Measurements from ENCODE around the gene SMG6.

DNA sequence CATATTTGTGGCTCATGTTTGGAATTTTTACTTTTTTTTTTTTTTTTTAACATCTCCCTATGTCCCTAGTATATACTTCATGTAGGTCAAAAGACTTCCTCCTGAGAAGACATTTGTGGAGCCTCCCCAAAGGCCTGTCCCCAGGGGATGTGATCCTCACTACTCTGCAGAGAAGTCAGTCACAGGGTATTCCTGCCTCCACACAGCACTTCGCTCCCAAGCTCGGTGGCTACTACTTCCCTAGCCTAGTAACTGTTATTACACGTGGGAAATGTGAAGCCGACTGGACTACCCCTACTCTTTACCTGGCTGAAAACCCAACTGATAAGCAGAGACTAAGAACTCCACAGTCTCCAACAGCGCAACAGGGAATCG, 131.9 kb downstream of the SMG6 start:
- TF ChIP-seq, protein P1, sequence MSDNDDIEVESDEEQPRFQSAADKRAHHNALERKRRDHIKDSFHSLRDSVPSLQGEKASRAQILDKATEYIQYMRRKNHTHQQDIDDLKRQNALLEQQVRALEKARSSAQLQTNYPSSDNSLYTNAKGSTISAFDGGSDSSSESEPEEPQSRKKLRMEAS (IDR thresholded peaks at IDR 0.05; ENCODE audit: low read depth, low read length), result no peak
- TF ChIP-seq, protein P2, sequence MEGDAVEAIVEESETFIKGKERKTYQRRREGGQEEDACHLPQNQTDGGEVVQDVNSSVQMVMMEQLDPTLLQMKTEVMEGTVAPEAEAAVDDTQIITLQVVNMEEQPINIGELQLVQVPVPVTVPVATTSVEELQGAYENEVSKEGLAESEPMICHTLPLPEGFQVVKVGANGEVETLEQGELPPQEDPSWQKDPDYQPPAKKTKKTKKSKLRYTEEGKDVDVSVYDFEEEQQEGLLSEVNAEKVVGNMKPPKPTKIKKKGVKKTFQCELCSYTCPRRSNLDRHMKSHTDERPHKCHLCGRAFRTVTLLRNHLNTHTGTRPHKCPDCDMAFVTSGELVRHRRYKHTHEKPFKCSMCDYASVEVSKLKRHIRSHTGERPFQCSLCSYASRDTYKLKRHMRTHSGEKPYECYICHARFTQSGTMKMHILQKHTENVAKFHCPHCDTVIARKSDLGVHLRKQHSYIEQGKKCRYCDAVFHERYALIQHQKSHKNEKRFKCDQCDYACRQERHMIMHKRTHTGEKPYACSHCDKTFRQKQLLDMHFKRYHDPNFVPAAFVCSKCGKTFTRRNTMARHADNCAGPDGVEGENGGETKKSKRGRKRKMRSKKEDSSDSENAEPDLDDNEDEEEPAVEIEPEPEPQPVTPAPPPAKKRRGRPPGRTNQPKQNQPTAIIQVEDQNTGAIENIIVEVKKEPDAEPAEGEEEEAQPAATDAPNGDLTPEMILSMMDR (IDR thresholded peaks at IDR 0.05; ENCODE audit: low read depth, low read length), result no peak
- no peak for TF ChIP-seq POLR2A (IDR thresholded peaks at IDR 0.05; ENCODE audit: extremely low read depth, insufficient read length)
- TF ChIP-seq MYC (IDR thresholded peaks at IDR 0.05; ENCODE audit: low read depth, low read length), result no peak
